Stimulated activated CD4-positive, alpha-beta T cell treated with anti-CD3 and anti-CD28 coated beads, Interleukin-12 subunit alpha, Interleukin-12 subunit beta, amount 100 ng/mL, for 48 hours (primary cell): ENCODE results near the gene METAP2.
A peak's percentile ranks its signal among the peaks of the same experiment; 100 is the strongest.
"Not testable (repeated sequence)": the region's sequence is repeated elsewhere in the genome, so short reads cannot be mapped to it uniquely, and the experiment has no call there.

Experiments used
- DNase-seq, 3 donors: peaks; one replicate each; pipeline ENCODE4 v3.0.0-alpha.2; 2020; ENCODE audit warnings: low read depth in 2 of 3, low spot score in 1 of 3

The METAP2 gene

GRCh38 chr12:95473884-95474659 is at the start of gene METAP2:
METAP2 (plus strand) TSS chr12:95474152; CDS start chr12:95474180, 28 bp downstream.
- peak; percentile 92 to 95 (median 94) for DNase-seq

- no peak for DNase-seq
Observed at GRCh38 chr12:95424271-95424994, 49.5 kb upstream of the METAP2 start.

- no peak for DNase-seq
Observed at GRCh38 chr12:95429172-95429510, 44.8 kb upstream of the METAP2 start.

DNA sequence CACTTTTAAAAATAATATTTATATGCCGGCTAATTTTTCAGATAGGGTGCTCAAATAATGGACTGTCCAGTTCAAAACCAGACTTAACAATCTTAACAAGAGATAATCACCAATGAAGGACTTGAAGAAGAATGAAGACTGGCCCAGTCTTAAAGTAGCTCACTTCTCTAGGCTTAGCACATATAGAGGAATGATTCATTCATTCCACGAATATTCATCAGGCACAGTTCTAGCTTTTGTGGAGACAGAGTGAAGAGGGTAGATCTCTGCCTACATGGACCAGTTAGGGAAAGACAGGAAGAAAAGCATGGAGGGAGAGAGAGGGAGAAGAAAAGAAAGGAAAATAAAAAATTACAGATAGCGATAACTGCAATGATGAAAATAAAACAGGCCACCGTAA is 42.8 kb upstream of the METAP2 start:
- DNase-seq, result no peak

GRCh38 chr12:95435355-95435754 is 38.6 kb upstream of the METAP2 start:
- DNase-seq, result no peak

- no peak for DNase-seq
Observed at GRCh38 chr12:95437565-95437964, 36.4 kb upstream of the METAP2 start.

- no peak for DNase-seq
Observed at GRCh38 chr12:95439461-95440230, 34.3 kb upstream of the METAP2 start.

- no peak for DNase-seq
Observed at GRCh38 chr12:95440401-95440800, 33.6 kb upstream of the METAP2 start.

- DNase-seq, result no peak
Observed at GRCh38 chr12:95443459-95443858, 30.5 kb upstream of the METAP2 start.

DNA sequence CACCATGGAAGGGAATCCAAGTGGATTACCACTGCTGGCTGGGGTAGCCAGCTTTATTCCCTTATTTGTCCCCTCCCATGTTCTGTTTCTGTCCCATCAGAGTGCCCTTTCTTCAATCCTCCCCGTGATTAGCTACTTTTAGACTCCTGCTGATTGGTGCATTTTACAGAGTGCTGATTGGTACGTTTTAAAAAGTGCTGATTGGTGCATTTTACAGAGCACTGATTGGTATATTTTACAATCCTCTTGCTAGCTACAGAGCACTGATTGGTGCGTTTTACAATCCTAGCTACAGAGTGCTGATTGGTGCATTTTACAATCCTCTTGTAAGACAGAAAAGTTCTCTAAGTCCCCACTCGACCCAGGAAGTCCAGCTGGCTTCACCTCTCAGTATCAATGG is 28.9 kb upstream of the METAP2 start:
- DNase-seq, result not testable (repeated sequence)

DNA sequence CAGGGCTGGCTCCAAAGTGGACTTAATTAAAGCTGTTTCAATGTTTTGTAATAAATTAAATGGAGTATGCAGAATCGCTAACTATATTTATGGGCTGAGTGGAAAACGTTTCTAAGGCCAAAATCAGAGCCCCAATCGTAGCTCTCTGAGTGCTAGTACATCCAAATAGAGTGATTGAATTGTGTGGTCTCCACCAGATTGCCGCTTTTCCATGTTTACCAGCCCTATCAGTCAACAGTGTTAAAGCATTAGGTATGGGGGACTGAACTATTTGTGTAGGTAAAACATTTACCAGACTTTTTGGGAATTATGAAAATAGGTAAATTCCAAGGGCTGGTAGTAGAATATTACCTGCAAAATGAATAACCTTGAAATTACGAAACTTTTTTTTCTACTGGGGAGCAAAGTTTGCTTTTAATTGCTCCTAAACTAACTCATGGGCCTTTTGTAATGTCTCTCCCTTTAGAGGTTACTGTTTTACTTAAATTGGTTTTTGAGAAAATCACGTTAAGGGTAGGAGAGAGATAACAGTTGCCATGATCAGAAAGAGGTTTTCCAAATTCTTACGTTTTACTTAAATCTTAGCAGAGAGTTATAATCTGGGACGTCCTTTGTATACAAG is 28.0 kb upstream of the METAP2 start:
- no peak for DNase-seq

- DNase-seq, result no peak
Observed at GRCh38 chr12:95446506-95446900, 27.4 kb upstream of the METAP2 start.

DNA sequence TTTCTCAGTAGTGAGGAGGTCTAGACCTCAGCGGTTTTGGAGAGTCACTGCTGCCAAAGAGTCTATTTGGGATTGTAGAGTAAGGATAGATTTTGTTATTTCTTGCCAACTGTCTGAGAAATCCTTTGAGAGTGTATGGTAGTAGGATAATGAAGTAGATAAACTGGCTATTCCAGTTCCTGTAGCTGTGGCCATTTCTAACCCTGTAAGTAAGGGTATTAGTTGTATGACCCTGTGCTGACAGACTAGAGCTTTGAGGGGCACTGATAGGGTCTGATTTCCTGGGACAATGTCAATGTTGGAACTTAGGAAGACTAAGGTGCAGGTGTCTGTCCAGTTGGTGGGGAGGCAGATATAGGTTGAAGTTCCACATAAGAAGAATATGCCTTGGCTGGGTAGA is 24.3 kb upstream of the METAP2 start:
- not testable (repeated sequence) for DNase-seq

- not testable (repeated sequence) for DNase-seq
Observed at GRCh38 chr12:95452501-95452900, 21.5 kb upstream of the METAP2 start.

DNA sequence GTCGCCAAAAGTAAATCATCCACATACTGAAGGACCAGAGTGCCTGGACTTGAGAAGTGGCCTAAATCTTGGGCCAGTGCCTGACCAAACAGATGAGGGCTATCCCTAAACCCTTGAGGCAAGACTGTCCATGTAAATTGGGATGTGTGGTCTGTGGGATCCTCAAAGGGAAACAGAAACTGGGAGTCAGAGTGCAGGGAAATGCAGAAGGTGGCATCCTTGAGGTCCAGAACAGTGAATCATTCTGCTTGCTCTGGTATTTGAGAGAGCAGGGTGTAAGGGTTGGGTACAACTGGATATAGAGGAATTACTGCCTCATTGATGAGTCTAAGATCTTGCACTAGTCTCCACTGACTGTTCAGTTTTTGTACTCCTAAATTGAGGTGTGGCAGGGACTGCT is 20.1 kb upstream of the METAP2 start:
- not testable (repeated sequence) for DNase-seq

- DNase-seq, result not testable (repeated sequence)
Observed at GRCh38 chr12:95454780-95455215, 19.2 kb upstream of the METAP2 start.

- DNase-seq, result not testable (repeated sequence)
Observed at GRCh38 chr12:95457605-95458004, 16.3 kb upstream of the METAP2 start.

DNA sequence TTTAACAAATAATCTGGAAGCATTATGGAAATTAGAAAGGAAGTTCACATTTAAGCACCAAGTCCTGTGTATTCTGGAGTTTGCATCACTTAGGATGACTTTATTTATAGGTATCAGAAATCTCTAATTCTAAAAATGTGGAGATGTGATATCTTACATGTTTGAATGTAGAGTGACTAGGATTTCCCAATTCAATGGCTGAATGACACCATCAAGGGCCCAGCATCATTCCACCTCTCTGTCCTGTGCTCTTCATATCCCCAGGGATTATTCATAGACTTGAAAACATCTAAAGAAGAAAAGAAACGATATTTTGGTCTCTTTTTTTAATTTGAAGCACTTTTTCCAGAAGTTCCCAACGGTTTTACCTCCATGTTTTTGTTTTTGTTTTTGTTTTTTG is 15.2 kb upstream of the METAP2 start:
- no peak for DNase-seq

DNA sequence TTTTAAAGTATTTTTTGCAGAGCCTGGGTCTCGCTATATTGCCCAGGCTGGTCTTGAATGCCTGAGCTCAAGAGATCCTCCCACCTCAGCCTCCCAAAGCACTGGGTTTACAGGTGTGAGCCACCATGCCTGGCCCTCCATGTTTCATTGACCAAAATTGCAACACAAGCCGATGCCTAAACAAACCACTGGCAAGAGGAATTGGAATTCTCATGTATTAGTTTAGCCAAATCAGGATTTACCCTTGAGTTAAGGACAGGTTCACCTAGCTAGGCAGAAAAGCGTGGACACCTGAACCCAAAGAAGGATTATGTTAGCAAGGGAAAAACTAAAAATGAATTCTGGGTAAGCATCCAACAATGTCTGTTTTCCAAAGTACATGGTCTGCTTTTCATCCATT is 14.6 kb upstream of the METAP2 start:
- DNase-seq, result no peak

DNA sequence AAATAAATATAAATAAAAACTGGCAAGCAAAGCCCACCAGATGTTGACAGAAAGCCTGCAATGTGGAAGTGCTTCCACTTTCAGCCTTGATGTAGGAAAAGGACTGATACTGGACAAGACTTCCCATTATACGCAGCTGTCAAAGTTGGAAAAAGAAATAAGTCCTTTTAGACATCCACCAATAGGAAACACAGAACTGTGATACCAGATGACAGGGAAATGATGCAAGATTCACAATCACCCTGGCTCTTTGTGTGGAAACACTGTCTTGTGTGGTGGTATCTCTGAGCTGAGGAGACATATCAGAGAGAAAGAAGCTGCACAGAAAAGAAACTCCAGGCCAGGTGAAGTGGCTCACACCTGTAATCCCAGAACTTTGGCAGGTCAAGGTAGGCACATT is 13.8 kb upstream of the METAP2 start:
- no peak for DNase-seq

- DNase-seq, result no peak
Observed at GRCh38 chr12:95460896-95461295, 13.1 kb upstream of the METAP2 start.
